HEK293 (cell line): ENCODE results near the gene TEAD1.

Experiments
- CTCF ChIA-PET: fragments of 350-600 bp; formaldehyde crosslinking; extraction: SDS; loops from one replicate; lab custom pipeline; 2021; ENCODE audit warnings: antibody characterized with exemption; lab: Yijun Ruan, JAX
- POLR2A ChIA-PET: fragments of 300-600 bp; formaldehyde crosslinking; extraction: SDS; loops from one replicate; lab custom pipeline; 2020; ENCODE audit warnings: antibody characterized with exemption, inconsistent platforms; lab: Yijun Ruan, JAX
- H3K27ac ChIP-seq: fragments of 200-500 bp; sonication (Bioruptor generic); 2 replicates; pipeline ENCODE4 v1.5.1; 2014; ENCODE audit warnings: low read depth, low read length, control low read depth, inconsistent platforms; ENCODE audit errors: extremely low read depth
- H3K36me3 ChIP-seq, 2 experiments: fragments of 200-500 bp in 1 of 2; sonication (Bioruptor generic) in 1 of 2; 1 replicate in 1 of 2; 2 replicates in 1 of 2; pipeline ENCODE4 v1.5.1; 2014 to 2017; ENCODE audit warnings: inconsistent platforms in 2 of 2, low read length in 2 of 2; ENCODE audit not compliant: control insufficient read depth in 2 of 2, insufficient read depth in 1 of 2
- H3K4me1 ChIP-seq: fragments of 200-500 bp; sonication (Bioruptor generic); 2 replicates; pipeline ENCODE4 v1.5.1; 2014; ENCODE audit warnings: mild to moderate bottlenecking, low read length, inconsistent platforms; ENCODE audit not compliant: control insufficient read depth, insufficient read depth
- H3K4me3 ChIP-seq: 2 replicates; pipeline ENCODE4 v1.5.1; 2011; ENCODE audit warnings: low read depth, mild to moderate bottlenecking, control low read depth, low read length, moderate library complexity
- H3K9me3 ChIP-seq: fragments of 200-500 bp; sonication (Bioruptor generic); 2 replicates; pipeline ENCODE4 v1.5.1; 2014; ENCODE audit warnings: low read depth, low read length, inconsistent platforms; ENCODE audit not compliant: control insufficient read depth, insufficient read depth
- CTCF ChIP-seq: fragments of 450-650 bp; formaldehyde crosslinking; IDR thresholded peaks from 2 replicates; pipeline ENCODE4 v1.5.1; 2016; ENCODE audit warnings: missing biosample characterization, missing genetic modification characterization
- ELK4 ChIP-seq: IDR thresholded peaks from 2 replicates; pipeline ENCODE4 v1.6.1; 2011; ENCODE audit warnings: mild to moderate bottlenecking, low read depth, low read length, borderline replicate concordance
- FEZF1 ChIP-seq: fragments of 450-650 bp; formaldehyde crosslinking; IDR thresholded peaks from 2 replicates; pipeline ENCODE4 v1.5.1; 2016; ENCODE audit warnings: missing biosample characterization, missing genetic modification characterization
- HOXD13 ChIP-seq: sonication (generic); formaldehyde crosslinking; IDR thresholded peaks from 2 replicates; pipeline ENCODE4 v1.8.0; 2022; ENCODE audit warnings: missing genetic modification reagents, borderline replicate concordance
- KLF9 ChIP-seq: fragments of 450-650 bp; formaldehyde crosslinking; IDR thresholded peaks from 2 replicates; pipeline ENCODE4 v1.5.1; 2016; ENCODE audit warnings: missing biosample characterization, missing genetic modification characterization, low read depth
- MYNN ChIP-seq: fragments of 450-650 bp; formaldehyde crosslinking; IDR thresholded peaks from 2 replicates; pipeline ENCODE4 v1.5.1; 2016; ENCODE audit warnings: missing biosample characterization, missing genetic modification characterization, borderline replicate concordance
- MZF1 ChIP-seq: fragments of 450-650 bp; formaldehyde crosslinking; IDR thresholded peaks from 2 replicates; pipeline ENCODE4 v1.5.1; 2017; ENCODE audit warnings: missing biosample characterization, missing genetic modification characterization, borderline replicate concordance
- SP3 ChIP-seq: fragments of 450-650 bp; formaldehyde crosslinking; IDR thresholded peaks from 2 replicates; pipeline ENCODE4 v1.5.1; 2016; ENCODE audit warnings: missing biosample characterization, missing genetic modification characterization
- ZNF112 ChIP-seq: fragments of 450-650 bp; formaldehyde crosslinking; IDR thresholded peaks from 2 replicates; pipeline ENCODE4 v1.5.0; 2017; ENCODE audit warnings: missing biosample characterization, missing genetic modification characterization
- ZNF114 ChIP-seq: fragments of 450-650 bp; formaldehyde crosslinking; IDR thresholded peaks from 2 replicates; pipeline ENCODE4 v1.5.0; 2017; ENCODE audit warnings: missing biosample characterization, missing genetic modification characterization
- ZNF148 ChIP-seq: fragments of 450-650 bp; formaldehyde crosslinking; IDR thresholded peaks from 2 replicates; pipeline ENCODE4 v1.5.0; 2017; ENCODE audit warnings: missing biosample characterization, missing genetic modification characterization, borderline replicate concordance
- ZNF354C ChIP-seq: fragments of 450-650 bp; formaldehyde crosslinking; IDR thresholded peaks from 2 replicates; pipeline ENCODE4 v1.5.1; 2016; ENCODE audit warnings: missing biosample characterization, missing genetic modification characterization, low read depth, borderline replicate concordance
- ZNF366 ChIP-seq: fragments of 450-650 bp; formaldehyde crosslinking; conservative IDR thresholded peaks from 2 replicates; pipeline ENCODE4 v1.5.1; 2016; ENCODE audit warnings: missing biosample characterization, missing genetic modification characterization
- ZNF37A ChIP-seq: fragments of 450-650 bp; IDR thresholded peaks from 2 replicates; pipeline ENCODE4 v1.5.1; 2018; ENCODE audit warnings: missing biosample characterization, missing genetic modification characterization
- ZNF433 ChIP-seq: fragments of 450-650 bp; formaldehyde crosslinking; IDR thresholded peaks from 2 replicates; pipeline ENCODE4 v1.5.1; 2016; ENCODE audit warnings: missing biosample characterization, missing genetic modification characterization, low read depth
- ZNF501 ChIP-seq: fragments of 450-650 bp; formaldehyde crosslinking; IDR thresholded peaks from 2 replicates; pipeline ENCODE4 v1.5.1; 2016; ENCODE audit warnings: missing biosample characterization, missing genetic modification characterization
- ZNF626 ChIP-seq: fragments of 450-650 bp; sonication (Bioruptor Pico); formaldehyde crosslinking; IDR thresholded peaks from 2 replicates; pipeline ENCODE4 v1.5.1; 2018; ENCODE audit warnings: missing biosample characterization, missing genetic modification characterization, inconsistent platforms
- ZNF701 ChIP-seq: fragments of 450-650 bp; formaldehyde crosslinking; IDR thresholded peaks from 2 replicates; pipeline ENCODE4 v1.5.1; 2016; ENCODE audit warnings: missing biosample characterization, missing genetic modification characterization
- ZNF837 ChIP-seq: fragments of 450-650 bp; formaldehyde crosslinking; IDR thresholded peaks from 2 replicates; pipeline ENCODE4 v1.5.1; 2016; ENCODE audit warnings: missing biosample characterization, missing genetic modification characterization
- TF ChIP-seq, protein P1 (sequence below): fragments of 450-650 bp; formaldehyde crosslinking; IDR thresholded peaks from 2 replicates; pipeline ENCODE4 v1.5.1; 2017; ENCODE audit warnings: missing biosample characterization, missing genetic modification characterization
- TF ChIP-seq, protein P2 (sequence below): fragments of 450-650 bp; IDR thresholded peaks from 2 replicates; pipeline ENCODE4 v1.5.1; 2018; ENCODE audit warnings: missing biosample characterization, missing genetic modification characterization
- TF ChIP-seq, protein P3 (sequence below): fragments of 450-650 bp; formaldehyde crosslinking; IDR thresholded peaks from 2 replicates; pipeline ENCODE4 v1.5.1; 2017; ENCODE audit warnings: missing biosample characterization, missing genetic modification characterization

TEAD1 gene

DNA sequence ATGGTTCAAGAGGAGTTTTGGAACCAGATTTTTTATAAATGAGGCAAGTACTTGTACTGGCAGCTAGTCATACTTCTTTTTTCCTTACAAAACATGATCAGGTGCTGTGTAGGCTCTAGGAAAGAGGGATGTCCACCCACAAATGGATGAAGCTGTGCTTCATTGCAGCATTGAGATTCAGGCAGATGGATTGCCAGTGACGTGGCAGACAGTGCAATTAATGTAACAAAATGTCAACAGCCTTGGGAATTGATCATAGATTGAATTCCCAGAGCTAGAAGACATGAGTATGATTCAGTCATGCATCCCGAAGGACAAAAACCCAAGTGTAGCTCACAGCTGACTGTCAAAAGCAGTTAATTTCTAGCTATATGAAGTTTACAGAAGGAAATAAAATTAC lies 235.7 kb downstream of the TEAD1 start:
- POLR2A ChIA-PET: no interaction called here

DNA sequence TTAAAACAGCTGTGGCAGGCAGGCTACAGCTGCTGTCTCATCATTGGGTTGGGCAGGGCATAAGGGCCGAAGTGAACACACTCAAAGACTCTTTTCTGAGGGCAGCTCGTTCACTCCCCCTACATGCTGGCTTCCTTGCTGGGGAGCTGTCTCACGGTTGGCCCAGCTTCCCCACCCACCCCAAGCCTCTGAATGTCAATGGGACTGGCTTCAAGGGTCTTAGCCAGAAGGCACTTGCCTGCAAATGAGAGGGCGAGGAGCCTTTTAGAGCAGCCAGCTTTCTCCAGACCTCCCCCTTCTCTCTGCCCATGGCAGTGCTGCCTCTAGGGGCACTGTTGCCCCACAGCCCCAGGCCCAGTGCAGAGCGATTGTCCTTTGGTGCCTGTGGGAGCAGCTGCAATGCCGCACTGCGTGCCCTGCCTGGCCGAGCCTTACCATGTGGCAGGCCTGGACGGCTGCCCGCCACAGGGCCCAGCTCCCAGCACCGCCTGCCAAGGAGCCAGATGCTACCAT lies 240.2 kb downstream of the TEAD1 start:
- ChIA-PET POLR2A (interaction anchor here (0.6 kb wide), 1 partner anchor 132 kb away, joined by 3 read pairs; no protein-coding TSS in a partner anchor), CTCF (interaction anchor here (0.6 to 2.1 kb wide), 5 partner anchors 14 to 595 kb away, joined by 3 to 6 read pairs (median 4); no protein-coding TSS in a partner anchor)

More for the DNA sequence above, 235.7 kb downstream of the TEAD1 start:
- H3K27ac ChIP-seq: no peak overlapping the region
- H3K36me3 ChIP-seq: peaks cover 0 to 14% of the 10 kb centered on the region in 2 experiments; a peak in 1 of 3 replicates
- CTCF ChIA-PET: interaction anchor here (1.1 to 1.2 kb wide), 2 partner anchors 579 to 1061 kb away, joined by 3 read pairs; no protein-coding TSS in a partner anchor
- H3K9me3 ChIP-seq: no peaks in the 10 kb centered on the region
- H3K4me1 ChIP-seq: no peaks in the 10 kb centered on the region
- H3K4me3 ChIP-seq: no peak overlapping the region
- no peak for TF ChIP-seq ZNF501 (tag by site-specific recombination)
- TF ChIP-seq, protein P1, sequence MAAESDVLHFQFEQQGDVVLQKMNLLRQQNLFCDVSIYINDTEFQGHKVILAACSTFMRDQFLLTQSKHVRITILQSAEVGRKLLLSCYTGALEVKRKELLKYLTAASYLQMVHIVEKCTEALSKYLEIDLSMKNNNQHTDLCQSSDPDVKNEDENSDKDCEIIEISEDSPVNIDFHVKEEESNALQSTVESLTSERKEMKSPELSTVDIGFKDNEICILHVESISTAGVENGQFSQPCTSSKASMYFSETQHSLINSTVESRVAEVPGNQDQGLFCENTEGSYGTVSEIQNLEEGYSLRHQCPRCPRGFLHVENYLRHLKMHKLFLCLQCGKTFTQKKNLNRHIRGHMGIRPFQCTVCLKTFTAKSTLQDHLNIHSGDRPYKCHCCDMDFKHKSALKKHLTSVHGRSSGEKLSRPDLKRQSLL (tag by site-specific recombination): no peak
- TF ChIP-seq, protein P2, sequence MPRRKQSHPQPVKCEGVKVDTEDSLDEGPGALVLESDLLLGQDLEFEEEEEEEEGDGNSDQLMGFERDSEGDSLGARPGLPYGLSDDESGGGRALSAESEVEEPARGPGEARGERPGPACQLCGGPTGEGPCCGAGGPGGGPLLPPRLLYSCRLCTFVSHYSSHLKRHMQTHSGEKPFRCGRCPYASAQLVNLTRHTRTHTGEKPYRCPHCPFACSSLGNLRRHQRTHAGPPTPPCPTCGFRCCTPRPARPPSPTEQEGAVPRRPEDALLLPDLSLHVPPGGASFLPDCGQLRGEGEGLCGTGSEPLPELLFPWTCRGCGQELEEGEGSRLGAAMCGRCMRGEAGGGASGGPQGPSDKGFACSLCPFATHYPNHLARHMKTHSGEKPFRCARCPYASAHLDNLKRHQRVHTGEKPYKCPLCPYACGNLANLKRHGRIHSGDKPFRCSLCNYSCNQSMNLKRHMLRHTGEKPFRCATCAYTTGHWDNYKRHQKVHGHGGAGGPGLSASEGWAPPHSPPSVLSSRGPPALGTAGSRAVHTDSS: no peak
- TF ChIP-seq MYNN (tag by site-specific recombination): no peak
- no peak for TF ChIP-seq ZNF701
- TF ChIP-seq ZNF354C (tag by site-specific recombination): no peak
- TF ChIP-seq ZNF112 (tag by site-specific recombination): no peak
- no peak for TF ChIP-seq HOXD13 (CRISPR knock-in tag)
- TF ChIP-seq ZNF37A (tag by site-specific recombination): no peak
- TF ChIP-seq ZNF837 (tag by site-specific recombination): no peak
- TF ChIP-seq SP3: no peak
- no peak for TF ChIP-seq ZNF433
- no peak for TF ChIP-seq ZNF626
- TF ChIP-seq ZNF114: no peak
- no peak for TF ChIP-seq KLF9 (tag by site-specific recombination)
- TF ChIP-seq ZNF366: no peak
- TF ChIP-seq, protein P3, sequence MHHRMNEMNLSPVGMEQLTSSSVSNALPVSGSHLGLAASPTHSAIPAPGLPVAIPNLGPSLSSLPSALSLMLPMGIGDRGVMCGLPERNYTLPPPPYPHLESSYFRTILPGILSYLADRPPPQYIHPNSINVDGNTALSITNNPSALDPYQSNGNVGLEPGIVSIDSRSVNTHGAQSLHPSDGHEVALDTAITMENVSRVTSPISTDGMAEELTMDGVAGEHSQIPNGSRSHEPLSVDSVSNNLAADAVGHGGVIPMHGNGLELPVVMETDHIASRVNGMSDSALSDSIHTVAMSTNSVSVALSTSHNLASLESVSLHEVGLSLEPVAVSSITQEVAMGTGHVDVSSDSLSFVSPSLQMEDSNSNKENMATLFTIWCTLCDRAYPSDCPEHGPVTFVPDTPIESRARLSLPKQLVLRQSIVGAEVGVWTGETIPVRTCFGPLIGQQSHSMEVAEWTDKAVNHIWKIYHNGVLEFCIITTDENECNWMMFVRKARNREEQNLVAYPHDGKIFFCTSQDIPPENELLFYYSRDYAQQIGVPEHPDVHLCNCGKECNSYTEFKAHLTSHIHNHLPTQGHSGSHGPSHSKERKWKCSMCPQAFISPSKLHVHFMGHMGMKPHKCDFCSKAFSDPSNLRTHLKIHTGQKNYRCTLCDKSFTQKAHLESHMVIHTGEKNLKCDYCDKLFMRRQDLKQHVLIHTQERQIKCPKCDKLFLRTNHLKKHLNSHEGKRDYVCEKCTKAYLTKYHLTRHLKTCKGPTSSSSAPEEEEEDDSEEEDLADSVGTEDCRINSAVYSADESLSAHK (tag by site-specific recombination): no peak
- no peak for TF ChIP-seq FEZF1 (tag by site-specific recombination)
- TF ChIP-seq ZNF148: no peak
- no peak for TF ChIP-seq MZF1 (tag by site-specific recombination)

More for the DNA sequence above, 240.2 kb downstream of the TEAD1 start:
- TF ChIP-seq ELK4 (no peak), CTCF (peak; percentile 29; the same call in 1 of the 2 replicates)
- no peak overlapping the region for H3K27ac ChIP-seq
- no peak overlapping the region for H3K4me3 ChIP-seq
- H3K4me1 ChIP-seq: no peaks in the 10 kb centered on the region
- no peaks in the 10 kb centered on the region for H3K9me3 ChIP-seq
- H3K36me3 ChIP-seq: peaks cover 0 to 4% of the 10 kb centered on the region in 2 experiments; a peak in 1 of 3 replicates
